Skeletal muscle satellite cell (primary cell): ENCODE measurements around the gene TSPAN9. TPM values are rescaled to one million over a fixed set of nuclear protein-coding genes. Genes with fewer than 3 reads are reported as not detected.

Source experiments
- H3K27me3 ChIP-seq: 2 replicates; pipeline ENCODE4 v1.7.0; 2013; ENCODE audit warnings: low read length; ENCODE audit not compliant: control insufficient read depth, insufficient read depth
- H3K36me3 ChIP-seq: 2 replicates; pipeline ENCODE4 v1.7.0; 2013; ENCODE audit warnings: mild to moderate bottlenecking, control low read depth, low read length; ENCODE audit not compliant: insufficient read depth
- H3K4me1 ChIP-seq: 2 replicates; pipeline ENCODE4 v1.7.0; 2013; ENCODE audit warnings: low read length; ENCODE audit not compliant: control insufficient read depth, insufficient read depth
- H3K4me2 ChIP-seq: 2 replicates; pipeline ENCODE4 v1.7.0; 2013; ENCODE audit warnings: mild to moderate bottlenecking, low read length
- H3K4me3 ChIP-seq: 2 replicates; pipeline ENCODE4 v1.7.0; 2013; ENCODE audit warnings: low read length
- H3K9ac ChIP-seq: 2 replicates; pipeline ENCODE4 v1.7.0; 2013; ENCODE audit warnings: mild to moderate bottlenecking, low read depth, low read length, moderate library complexity
- H3K9me3 ChIP-seq: replicated peaks from 2 replicates; pipeline ENCODE4 v1.7.0; 2013; ENCODE audit warnings: mild to moderate bottlenecking, control low read depth, low read length
- small RNA-seq: library from RNA; depleted of rRNA; stranded (forward); fragments of <200 nt; gene quantifications from one replicate; pipeline ENCODE3, GENCODE V24; 2012

The TSPAN9 gene

DNA sequence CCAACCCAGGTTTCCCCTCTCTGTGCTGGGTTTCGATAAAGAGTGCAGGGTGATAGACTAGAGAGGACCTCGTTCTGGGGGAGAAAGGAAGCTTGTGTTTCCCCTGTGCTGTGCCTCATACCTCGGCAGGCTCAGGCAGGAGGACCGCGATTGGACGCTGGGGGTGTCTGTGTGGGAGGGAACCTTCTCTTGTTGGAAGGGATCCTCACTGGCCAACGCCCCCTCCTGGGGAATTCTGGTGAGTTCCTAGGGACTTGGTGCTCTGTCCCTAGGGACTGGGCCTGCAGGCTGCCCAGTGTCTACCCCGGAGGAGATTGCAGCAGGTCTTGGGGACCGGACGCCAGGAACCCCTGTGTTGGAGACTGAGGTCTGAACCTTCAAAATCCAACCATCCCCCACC lies 256.4 kb downstream of the TSPAN9 start:
- Histone ChIP-seq H3K9ac (no peak overlapping the region), H3K4me2 (no peak overlapping the region), H3K4me3 (no peak overlapping the region), H3K4me1 (no peaks in the 10 kb centered on the region), H3K9me3 (no peaks in the 10 kb centered on the region), H3K27me3 (peaks cover 36% of the 10 kb centered on the region), H3K36me3 (no peaks in the 10 kb centered on the region)

- Histone ChIP-seq H3K9me3 (no peaks in the 10 kb centered on the region), H3K4me3 (no peak overlapping the region), H3K4me2 (no peak overlapping the region), H3K4me1 (no peaks in the 10 kb centered on the region), H3K27me3 (peaks cover 34% of the 10 kb centered on the region), H3K36me3 (no peaks in the 10 kb centered on the region), H3K9ac (no peak overlapping the region)
Measured at GRCh38 chr12:3333991-3334391, 256.8 kb downstream of the TSPAN9 start.

- Histone ChIP-seq H3K4me3 (no peak overlapping the region), H3K27me3 (peaks cover 37% of the 10 kb centered on the region), H3K4me2 (no peak overlapping the region), H3K36me3 (no peaks in the 10 kb centered on the region), H3K9ac (no peak overlapping the region), H3K4me1 (no peaks in the 10 kb centered on the region), H3K9me3 (no peaks in the 10 kb centered on the region)
Measured at GRCh38 chr12:3335078-3335487, 257.9 kb downstream of the TSPAN9 start.

Small RNA genes within 50 kb of the gene (small RNA-seq; reads per million reads assigned to genes)
- 0.42 reads per million for gene AC005912.1
- not detected for gene RF00017
